Measurements from ENCODE around the gene PDLIM4.

PDLIM4 gene

GRCh38 chr5:132291026-132291425 lies 33.5 kb downstream of the PDLIM4 start:
- Histone ChIP-seq H2AK5ac (ENCODE audit: low read depth, low read length) (no peak overlapping the region), H3K27ac (replicated peaks; ENCODE audit: low read length) (no peak overlapping the region), H3K4me1 (ENCODE audit: control insufficient read depth in 2 of 2, insufficient read depth in 1 of 2, low read depth in 1 of 2, low read length in 2 of 2) (peaks cover 8 to 9% of the 10 kb centered on the region in 2 donors), H3K14ac (ENCODE audit: low read length) (no peak overlapping the region), H3K4me3 (ENCODE audit: low read length in 2 of 2) (no peak overlapping the region), H4K8ac (ENCODE audit: low read depth, low read length) (no peak overlapping the region), H3K79me1 (ENCODE audit: low read depth, low read length) (no peaks in the 10 kb centered on the region), H2AFZ (ENCODE audit: low read length) (no peak overlapping the region), H3K27me3 (ENCODE audit: control insufficient read depth in 3 of 3, insufficient read depth in 3 of 3, low read depth in 1 of 3, low read length in 3 of 3) (peaks cover 0 to 24% (median 17%) of the 10 kb centered on the region in 3 experiments), H2BK5ac (ENCODE audit: low read length) (no peak overlapping the region), H2BK12ac (ENCODE audit: low read length) (no peak overlapping the region), H3K4me2 (ENCODE audit: insufficient read depth, low read length, poor library complexity, severe bottlenecking) (no peak overlapping the region), H3K23ac (ENCODE audit: low read depth, low read length, poor library complexity) (no peak overlapping the region), H3K9me3 (replicated peaks in 1 of 2; ENCODE audit: control insufficient read depth in 2 of 2, insufficient read depth in 1 of 2, low read depth in 1 of 2, low read length in 2 of 2) (no peaks in the 10 kb centered on the region), H2BK15ac (ENCODE audit: low read length) (no peak overlapping the region), H4K91ac (ENCODE audit: low read depth, low read length, poor library complexity) (no peak overlapping the region), H2BK120ac (ENCODE audit: low read depth, low read length) (no peak overlapping the region), H3K4ac (ENCODE audit: low read length) (no peak overlapping the region), H3K9ac (ENCODE audit: low read depth, low read length, poor library complexity) (no peak overlapping the region), H3K18ac (ENCODE audit: low read length) (no peak overlapping the region), H3K36me3 (replicated peaks in 1 of 2; ENCODE audit: control insufficient read depth in 2 of 2, insufficient read depth in 2 of 2, low read length in 2 of 2) (no peaks in the 10 kb centered on the region)
- no peak for DNase-seq (ENCODE audit: low spot score)
- no CpG with 5 or more reads among the region's 2 CpGs for WGBS, 2 donors (ENCODE audit: extremely low coverage in 2 of 2, insufficient read length in 2 of 2, insufficient replicate concordance in 1 of 2)

GRCh38 chr5:132293066-132293991 lies 35.8 kb downstream of the PDLIM4 start:
- Histone ChIP-seq H3K18ac (ENCODE audit: low read length) (peak overlapping the region; percentile 97), H4K8ac (ENCODE audit: low read depth, low read length) (peak overlapping the region; percentile 88), H3K9ac (ENCODE audit: low read depth, low read length, poor library complexity) (peak overlapping the region; percentile 96), H2BK5ac (ENCODE audit: low read length) (peak overlapping the region; percentile 97), H3K27me3 (ENCODE audit: control insufficient read depth in 3 of 3, insufficient read depth in 3 of 3, low read depth in 1 of 3, low read length in 3 of 3) (peaks cover 0 to 20% (median 18%) of the 10 kb centered on the region in 3 experiments), H2BK12ac (ENCODE audit: low read length) (peak overlapping the region; percentile 86), H4K91ac (ENCODE audit: low read depth, low read length, poor library complexity) (peak overlapping the region; percentile 6), H3K23ac (ENCODE audit: low read depth, low read length, poor library complexity) (peak overlapping the region; percentile 58), H3K4me3 (ENCODE audit: low read length in 2 of 2) (peak overlapping the region; percentile 60 to 80), H3K4me1 (ENCODE audit: control insufficient read depth in 2 of 2, insufficient read depth in 1 of 2, low read depth in 1 of 2, low read length in 2 of 2) (peaks cover 8 to 9% of the 10 kb centered on the region in 2 donors), H3K9me3 (replicated peaks in 1 of 2; ENCODE audit: control insufficient read depth in 2 of 2, insufficient read depth in 1 of 2, low read depth in 1 of 2, low read length in 2 of 2) (no peaks in the 10 kb centered on the region), H2AFZ (ENCODE audit: low read length) (peak overlapping the region; percentile 93), H3K4ac (ENCODE audit: low read length) (peak overlapping the region; percentile 5), H3K79me1 (ENCODE audit: low read depth, low read length) (no peaks in the 10 kb centered on the region), H2BK15ac (ENCODE audit: low read length) (peak overlapping the region; percentile 10), H3K27ac (replicated peaks; ENCODE audit: low read length) (peak overlapping the region; percentile 85), H3K36me3 (replicated peaks in 1 of 2; ENCODE audit: control insufficient read depth in 2 of 2, insufficient read depth in 2 of 2, low read length in 2 of 2) (no peaks in the 10 kb centered on the region), H2AK5ac (ENCODE audit: low read depth, low read length) (no peak overlapping the region), H2BK120ac (ENCODE audit: low read depth, low read length) (peak overlapping the region; percentile 45), H3K14ac (ENCODE audit: low read length) (no peak overlapping the region), H3K4me2 (ENCODE audit: insufficient read depth, low read length, poor library complexity, severe bottlenecking) (peak overlapping the region; percentile 98)
- peak; percentile 76 for DNase-seq (ENCODE audit: low spot score)
- no CpG with 5 or more reads among the region's 50 CpGs for WGBS, 2 donors (ENCODE audit: extremely low coverage in 2 of 2, insufficient read length in 2 of 2, insufficient replicate concordance in 1 of 2)

GRCh38 chr5:132293992-132294727 lies 36.7 kb downstream of the PDLIM4 start, which contains the start of gene SLC22A4:
Gene SLC22A4 (plus strand): TSS chr5:132294394. CDS start chr5:132294617, 223 bp downstream.
- WGBS, 2 donors (ENCODE audit: extremely low coverage in 2 of 2, insufficient read length in 2 of 2, insufficient replicate concordance in 1 of 2), result no CpG with 5 or more reads among the region's 63 CpGs
- Histone ChIP-seq H3K9ac (ENCODE audit: low read depth, low read length, poor library complexity) (peak within 1 kb of the TSS; percentile 96), H2AFZ (ENCODE audit: low read length) (peak within 1 kb of the TSS; percentile 93), H2BK5ac (ENCODE audit: low read length) (peak within 1 kb of the TSS; percentile 97), H3K36me3 (replicated peaks in 1 of 2; ENCODE audit: control insufficient read depth in 2 of 2, insufficient read depth in 2 of 2, low read length in 2 of 2) (no peaks in the 10 kb centered on the region), H3K14ac (ENCODE audit: low read length) (peak within 1 kb of the TSS; percentile 51), H2BK120ac (ENCODE audit: low read depth, low read length) (peak within 1 kb of the TSS; percentile 45), H3K9me3 (replicated peaks in 1 of 2; ENCODE audit: control insufficient read depth in 2 of 2, insufficient read depth in 1 of 2, low read depth in 1 of 2, low read length in 2 of 2) (no peaks in the 10 kb centered on the region), H3K27me3 (ENCODE audit: control insufficient read depth in 3 of 3, insufficient read depth in 3 of 3, low read depth in 1 of 3, low read length in 3 of 3) (peaks cover 0 to 20% (median 18%) of the 10 kb centered on the region in 3 experiments), H2BK12ac (ENCODE audit: low read length) (peak within 1 kb of the TSS; percentile 86), H3K23ac (ENCODE audit: low read depth, low read length, poor library complexity) (peak within 1 kb of the TSS; percentile 58), H3K4me2 (ENCODE audit: insufficient read depth, low read length, poor library complexity, severe bottlenecking) (peak within 1 kb of the TSS; percentile 98), H4K91ac (ENCODE audit: low read depth, low read length, poor library complexity) (peak within 1 kb of the TSS; percentile 6), H3K79me1 (ENCODE audit: low read depth, low read length) (no peaks in the 10 kb centered on the region), H4K8ac (ENCODE audit: low read depth, low read length) (peak within 1 kb of the TSS; percentile 88), H3K18ac (ENCODE audit: low read length) (peak within 1 kb of the TSS; percentile 97), H3K4ac (ENCODE audit: low read length) (peak within 1 kb of the TSS; percentile 5), H2BK15ac (ENCODE audit: low read length) (peak within 1 kb of the TSS; percentile 18), H3K27ac (replicated peaks; ENCODE audit: low read length) (peak within 1 kb of the TSS; percentile 85), H2AK5ac (ENCODE audit: low read depth, low read length) (no peak within 1 kb of the TSS), H3K4me3 (ENCODE audit: low read length in 2 of 2) (peak within 1 kb of the TSS; percentile 60 to 81), H3K4me1 (ENCODE audit: control insufficient read depth in 2 of 2, insufficient read depth in 1 of 2, low read depth in 1 of 2, low read length in 2 of 2) (peaks cover 8 to 9% of the 10 kb centered on the region in 2 donors)
- DNase-seq (ENCODE audit: low spot score), result peak; percentile 88
